Measurements from ENCODE around the gene TMEM212.
A peak's percentile ranks its signal among the peaks of the same experiment; 100 is the strongest.
"Not testable (repeated sequence)": the region's sequence is repeated elsewhere in the genome, so short reads cannot be mapped to it uniquely, and the experiment has no call there.

TMEM212 gene

DNA sequence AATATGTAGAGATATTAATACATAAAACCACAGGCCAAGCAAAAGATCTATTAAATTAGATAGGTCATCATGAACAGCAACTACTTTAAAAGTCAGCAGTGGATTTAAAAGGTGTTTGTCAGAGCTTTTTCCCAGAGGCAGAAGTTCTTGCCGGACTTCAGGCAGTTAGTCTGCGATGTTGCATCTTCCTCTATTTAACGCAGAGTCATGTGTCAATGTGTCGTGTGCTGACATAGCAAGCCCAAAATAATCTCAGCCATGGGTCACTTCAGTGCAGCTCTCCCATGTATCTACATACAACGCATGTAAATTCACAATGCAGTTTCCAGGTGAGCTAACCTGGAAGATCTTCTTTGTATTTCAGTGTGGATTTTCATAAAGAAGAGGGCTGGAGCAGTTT lies 8.0 kb upstream of the TMEM212 start:
- DNase-seq = no peak

DNA sequence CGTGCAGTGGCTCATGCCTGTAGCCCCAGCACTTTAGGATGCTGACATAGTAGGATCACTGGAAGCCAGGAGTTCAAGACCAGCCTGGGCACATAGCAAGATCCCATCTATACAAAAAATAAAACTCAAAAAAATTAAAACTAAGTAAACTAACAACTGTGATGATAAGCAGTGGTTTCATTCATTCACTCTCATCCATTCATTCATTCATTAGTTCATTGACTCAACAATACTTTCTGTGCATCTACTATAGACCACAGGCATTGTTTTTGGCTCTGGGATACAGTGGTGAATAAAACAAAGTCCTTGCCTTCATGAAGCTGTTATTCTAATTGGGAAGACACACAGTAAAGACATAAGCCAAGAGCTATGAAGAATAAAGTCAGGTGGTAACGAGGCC lies 7.5 kb upstream of the TMEM212 start:
- DNase-seq = no peak

DNA sequence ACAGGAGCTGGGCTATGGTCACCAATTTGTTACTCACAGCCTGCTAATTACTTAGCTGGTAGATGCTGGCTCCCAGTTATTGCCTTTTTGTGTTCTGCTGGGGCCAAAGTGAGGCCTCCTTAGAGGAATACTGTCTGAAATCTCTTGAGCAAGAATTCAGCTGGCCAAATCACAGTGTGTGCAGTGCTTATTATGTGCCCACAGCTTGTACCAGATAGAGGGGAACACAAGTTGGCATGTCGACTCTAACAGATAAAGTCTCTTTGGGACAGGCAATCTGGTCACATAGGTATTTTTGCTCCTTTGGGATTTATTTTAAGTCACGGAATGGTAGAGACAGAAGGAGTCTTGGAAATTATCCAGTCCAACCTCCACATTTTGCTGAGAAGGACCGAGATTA lies 6.3 kb upstream of the TMEM212 start:
- no peak for DNase-seq

DNA sequence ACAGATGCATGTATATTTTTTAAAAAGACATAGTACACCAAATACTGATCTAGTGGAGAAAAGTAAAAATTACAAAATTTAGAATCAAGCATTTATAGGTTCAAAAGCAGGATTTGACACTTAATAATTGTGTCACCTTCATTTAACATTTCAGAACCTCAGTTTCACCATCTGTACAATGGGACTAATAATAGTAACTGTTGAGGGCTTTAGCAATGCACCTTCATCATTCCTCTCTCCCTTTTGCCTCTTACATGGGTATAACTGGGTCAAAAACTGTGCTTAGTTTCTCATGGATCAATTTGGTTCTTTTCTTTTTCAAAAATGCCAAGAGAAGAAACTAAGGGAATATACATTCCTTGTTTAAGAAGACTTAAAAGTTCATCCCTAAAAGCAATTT lies 5.5 kb upstream of the TMEM212 start:
- DNase-seq = no peak

DNA sequence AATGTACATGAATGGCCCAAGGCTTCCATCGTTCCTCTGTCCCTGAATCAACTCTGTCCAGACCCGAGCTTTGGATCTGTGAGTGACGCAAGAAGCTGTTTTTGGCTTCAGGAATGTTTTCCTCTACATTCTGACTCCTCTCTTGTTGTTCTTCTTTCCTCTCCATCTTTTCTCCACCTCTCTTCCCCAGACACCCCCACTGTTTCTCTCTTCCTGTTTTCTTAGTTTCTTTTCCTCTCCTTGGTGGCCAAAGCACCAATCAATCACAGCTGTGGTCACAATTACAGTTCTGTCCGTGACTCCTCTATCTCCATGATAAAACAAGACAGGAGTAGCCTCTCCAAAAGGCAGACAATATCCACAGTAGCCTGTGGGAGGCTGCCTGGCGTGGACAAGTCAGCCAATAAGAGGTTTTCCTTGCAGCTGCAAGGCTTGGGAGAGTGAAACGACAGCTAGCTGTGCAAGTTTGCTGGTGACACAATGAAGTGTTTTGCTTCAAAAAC lies 4.9 kb upstream of the TMEM212 start:
- DNase-seq = no peak

DNA sequence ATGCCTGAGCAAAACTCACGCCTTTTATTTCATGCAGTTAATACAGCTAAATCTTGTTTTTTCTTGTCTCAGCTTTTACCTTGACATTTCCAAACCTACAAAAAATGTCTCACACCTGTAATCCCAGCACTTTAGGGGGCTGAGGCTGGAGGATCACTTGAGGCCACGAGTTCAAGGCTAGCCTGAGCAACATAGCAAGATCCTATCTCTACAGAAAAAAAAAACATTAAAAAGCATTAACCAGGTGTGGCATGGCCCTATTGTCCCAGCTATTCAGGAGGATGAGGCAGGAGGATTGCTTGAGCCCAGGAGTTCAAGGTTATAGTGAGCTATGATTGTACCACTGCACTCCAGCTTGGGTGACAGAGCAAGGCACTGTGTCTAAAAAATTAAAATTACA lies 3.9 kb upstream of the TMEM212 start:
- no peak for DNase-seq

DNA sequence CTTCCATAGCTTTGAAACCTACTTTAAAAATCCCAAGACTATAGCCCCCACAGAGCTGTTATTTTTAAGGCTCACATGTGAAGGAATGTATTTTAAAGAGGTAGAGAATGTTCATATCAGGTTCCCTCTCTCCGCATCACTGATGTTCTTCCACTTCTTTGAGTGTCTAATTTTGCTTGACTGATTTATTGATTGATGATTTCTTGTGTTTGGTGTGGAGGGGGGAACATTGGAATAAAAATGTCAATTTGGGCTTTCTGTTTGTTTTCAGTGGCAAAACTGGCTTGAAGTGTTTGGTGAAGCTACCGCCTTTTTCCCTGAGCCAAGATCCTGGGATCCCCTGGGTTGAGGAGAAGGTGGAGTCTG lies 2.7 kb upstream of the TMEM212 start:
- DNase-seq = no peak

DNA sequence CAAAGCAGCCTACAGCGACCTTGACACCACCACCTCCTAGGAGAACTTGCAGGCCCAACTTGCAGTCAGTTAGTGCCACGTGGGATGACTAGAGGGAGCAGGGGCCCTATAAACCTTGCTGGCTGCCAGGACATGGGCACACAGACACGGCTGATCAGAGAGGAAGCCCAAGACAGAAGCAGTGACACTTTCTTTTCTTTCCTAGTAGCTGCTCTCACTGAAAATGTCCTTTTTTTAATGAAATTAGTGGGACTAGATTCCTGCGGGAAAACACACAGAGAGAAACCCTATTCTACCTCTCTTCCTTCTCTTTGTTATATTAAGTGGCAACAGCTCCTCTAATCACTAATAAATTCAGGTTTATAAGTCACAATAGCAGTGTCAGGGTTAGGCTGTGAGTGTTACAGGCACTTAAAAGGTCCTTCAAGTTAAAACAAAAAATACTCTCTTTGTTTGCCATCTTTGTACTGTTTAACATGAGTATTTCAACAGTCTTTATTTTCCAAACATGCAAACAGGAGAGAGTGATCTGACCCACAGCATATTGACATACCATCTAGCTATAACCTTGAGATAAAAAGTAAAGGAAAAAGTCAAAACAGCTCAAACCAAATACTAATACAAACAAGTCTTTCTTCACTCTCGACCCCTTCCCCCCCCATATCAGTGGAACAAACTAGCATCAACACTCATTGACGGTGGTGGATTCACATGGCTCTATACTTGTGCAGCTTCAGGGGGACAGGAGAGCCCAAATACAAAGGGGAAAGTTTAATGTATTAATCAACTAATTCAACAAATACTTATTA lies 2.1 kb upstream of the TMEM212 start:
- DNase-seq = peak in 1 of 2 experiments; percentile 6

DNA sequence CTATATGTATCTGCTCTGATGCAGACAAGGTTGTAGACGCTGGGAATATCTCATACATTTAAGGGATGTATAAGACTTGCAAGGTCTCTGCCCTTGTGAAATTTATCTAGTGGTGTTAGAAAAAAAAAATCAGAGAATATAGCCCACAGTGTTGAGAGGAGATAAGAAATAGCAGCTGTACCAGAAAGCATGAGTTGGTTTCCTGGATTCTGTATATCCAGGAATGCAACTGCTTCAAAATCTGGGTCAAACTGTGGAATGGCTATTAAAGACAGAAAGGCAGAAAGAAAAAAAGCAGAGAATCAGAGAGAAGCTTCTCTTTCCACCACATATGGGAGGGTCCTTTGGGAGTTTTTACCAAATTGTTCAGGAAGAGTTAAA lies 1.5 kb upstream of the TMEM212 start:
- no peak for DNase-seq

DNA sequence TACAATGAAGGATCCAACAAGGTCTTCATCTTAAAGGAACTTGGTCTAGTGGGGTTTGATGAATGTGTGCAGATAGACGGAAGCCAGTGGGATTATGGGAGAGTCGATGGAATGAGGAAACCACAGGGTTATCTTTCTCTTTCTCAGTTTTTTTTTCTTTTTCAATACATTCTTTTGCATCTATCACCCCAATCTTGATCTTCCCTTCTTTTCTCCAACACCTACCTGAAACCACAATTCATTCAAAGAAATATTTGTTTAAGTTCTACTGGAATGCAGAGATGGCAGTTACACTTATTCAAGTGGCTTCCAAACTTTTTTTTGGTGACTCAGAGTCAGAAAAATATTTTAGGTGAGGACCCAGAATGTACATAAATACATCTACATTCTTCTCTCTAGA lies 1.7 kb downstream of the TMEM212 start:
- no peak for DNase-seq

DNA sequence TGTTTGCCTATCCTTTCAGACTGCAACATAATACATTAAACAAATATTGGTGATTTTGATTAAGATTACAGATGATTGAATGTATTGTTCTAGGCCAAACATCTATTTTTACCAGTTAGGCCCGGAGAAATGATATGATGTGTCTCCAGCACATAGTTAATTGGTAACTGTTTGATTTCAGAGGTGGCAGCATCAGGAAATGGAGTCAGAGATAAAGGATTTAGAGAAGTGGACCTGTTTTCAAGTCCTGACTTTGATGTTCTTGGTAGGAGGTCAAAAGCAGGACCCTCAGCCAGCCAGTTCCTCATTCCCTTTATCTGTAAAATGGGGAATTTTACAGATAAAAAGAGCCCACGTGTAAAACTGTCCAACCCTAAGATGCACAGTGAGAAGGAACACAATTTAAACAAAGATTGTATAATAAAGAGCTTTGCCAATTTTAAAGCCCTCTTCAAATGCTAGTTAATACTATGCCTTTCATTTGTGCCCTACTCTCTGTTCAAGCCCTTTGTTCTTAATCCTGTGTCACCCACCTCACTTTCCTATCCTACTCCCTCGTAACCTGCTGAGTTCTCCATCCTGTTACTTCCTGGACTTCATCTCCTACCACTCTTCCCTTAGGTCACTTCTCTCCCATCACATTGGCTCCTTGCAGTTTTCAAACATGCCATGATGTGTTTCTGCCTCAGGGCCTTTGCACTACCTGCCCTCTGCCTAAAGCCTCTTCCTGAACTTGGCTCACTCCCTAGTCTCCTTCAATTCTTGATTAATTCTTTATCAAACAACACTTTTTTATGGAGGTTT lies 2.5 kb downstream of the TMEM212 start:
- no peak for DNase-seq

DNA sequence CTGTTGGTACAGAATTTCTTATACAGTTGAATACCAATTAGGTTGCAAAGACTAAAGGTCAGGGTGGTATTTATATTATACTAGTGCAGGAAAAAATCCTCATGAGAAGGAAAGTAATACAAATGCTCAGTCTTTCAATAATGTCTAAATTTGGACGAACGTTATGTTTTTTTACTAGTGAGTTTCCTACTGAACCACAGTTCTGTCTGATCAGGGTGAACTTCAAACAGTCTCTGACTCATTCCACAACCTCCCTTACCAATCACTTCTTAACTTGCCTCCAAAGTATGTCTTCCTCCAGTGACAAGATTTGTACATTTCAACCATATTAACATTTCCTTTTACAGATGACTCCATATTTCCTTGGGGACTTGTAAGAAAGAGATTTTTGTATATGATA lies 3.4 kb downstream of the TMEM212 start:
- DNase-seq = peak; percentile 6 to 19

DNA sequence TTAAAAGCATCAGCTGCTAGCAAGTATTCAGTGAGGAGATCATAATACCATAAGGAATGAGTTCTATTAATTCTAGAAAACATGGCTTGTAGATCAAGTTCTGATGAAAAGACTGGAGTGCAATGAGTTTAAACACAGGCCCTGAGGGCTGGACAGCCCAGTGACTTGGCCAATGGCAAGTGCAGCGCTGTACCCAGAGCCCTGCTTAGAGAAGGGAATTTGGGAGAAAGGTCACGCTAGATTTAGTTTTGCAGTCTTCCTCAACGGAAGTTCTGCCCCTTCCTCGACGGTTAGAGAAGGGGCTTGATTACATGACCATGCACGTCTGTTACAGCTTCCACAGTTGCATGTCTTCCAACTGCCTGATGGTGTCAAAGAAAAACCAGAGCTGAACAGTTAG lies 4.0 kb downstream of the TMEM212 start:
- DNase-seq = no peak

DNA sequence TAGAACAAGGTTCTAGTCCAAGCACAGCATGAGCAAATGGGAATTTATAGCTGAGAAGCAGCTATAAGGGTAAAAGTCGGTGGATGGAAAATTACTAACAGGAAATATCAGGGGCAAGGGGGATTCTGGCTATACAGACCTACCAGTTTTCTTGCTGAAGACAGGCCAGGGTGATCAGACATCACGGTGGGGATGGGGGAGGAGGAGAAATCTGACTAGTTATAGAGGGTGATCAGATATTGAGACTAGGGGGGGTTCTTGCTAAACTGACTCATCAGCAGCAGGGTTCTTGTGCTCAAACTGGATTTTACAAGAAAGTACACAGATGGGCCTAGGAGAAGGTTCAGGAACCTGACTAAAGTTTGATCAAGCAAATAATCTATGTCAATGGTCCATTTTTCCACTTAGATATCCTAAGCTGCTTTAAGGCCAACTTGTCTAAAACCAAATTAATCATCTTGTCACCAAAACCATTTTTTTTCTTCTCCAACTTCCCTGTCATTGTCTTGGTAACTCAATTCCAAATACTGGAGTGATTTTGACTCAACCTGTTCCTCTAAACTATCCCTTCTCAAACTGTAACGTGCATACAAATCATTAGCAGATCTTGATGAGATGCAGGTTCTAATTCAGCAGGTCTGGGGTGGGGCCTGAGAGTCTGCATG lies 4.6 kb downstream of the TMEM212 start:
- DNase-seq = no peak

DNA sequence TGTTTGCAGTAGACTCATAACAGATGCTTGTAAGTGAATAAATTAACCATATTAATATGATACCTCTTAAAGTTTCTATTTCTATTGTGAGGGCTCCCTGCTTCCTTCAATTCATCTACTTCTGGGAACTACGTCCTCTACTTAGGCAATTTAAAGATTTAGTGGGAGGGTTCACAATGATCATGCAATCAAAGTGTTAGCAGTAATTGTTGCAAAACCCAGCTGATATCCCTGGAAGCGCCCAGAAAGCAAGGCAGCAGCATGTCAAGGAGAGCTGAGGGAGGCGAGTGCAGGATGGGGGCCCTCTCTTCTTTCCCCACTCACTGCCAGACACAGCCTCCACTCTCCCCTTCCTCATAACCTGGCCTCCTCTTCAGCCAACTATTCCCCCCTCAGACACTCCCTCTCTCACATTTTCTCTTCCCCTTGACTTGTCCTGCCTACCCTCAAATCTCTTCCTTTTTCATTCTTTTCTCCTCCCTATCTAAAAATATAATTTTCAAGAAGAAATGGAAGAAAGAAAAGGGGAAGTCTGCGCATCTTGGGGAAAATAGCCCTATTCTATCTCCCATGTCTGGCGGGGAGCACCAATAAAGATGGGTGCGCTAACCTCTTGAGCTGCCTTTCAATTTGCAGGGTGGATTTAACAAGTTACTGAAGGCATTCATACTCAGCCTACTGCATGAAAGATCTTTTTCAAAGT lies 6.6 kb downstream of the TMEM212 start:
- DNase-seq = peak in 1 of 2 experiments; percentile 6

DNA sequence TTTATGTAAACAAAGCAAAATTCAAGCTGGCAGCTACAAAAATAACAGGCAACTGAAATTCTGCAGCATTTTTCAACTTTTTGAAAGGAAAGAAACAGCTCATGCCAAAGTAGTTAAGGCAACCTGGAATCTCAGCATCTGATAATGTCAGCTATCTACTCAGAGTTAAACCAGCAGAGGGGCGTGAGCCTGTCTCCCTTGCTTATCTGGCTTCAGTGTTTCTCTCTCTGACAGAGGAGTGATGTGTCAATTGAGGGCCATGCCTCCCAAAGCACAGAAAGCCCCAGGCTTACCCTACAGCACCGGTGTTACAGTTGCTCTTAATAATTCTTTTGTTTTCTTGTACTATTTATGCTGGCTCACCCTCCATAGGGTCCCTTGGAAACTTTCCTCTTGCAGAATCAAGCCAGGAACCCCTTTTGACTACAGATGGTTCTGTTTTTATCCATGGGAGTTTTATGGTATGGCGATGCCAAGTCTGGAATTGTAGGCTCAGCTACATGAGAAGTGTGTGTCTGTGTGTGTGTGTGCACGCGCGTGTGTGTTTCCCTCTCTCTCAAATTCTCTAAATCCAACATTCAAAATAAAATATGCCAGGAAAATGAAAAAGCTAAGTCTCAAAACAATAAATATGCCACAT lies 7.3 kb downstream of the TMEM212 start:
- no peak for DNase-seq

DNA sequence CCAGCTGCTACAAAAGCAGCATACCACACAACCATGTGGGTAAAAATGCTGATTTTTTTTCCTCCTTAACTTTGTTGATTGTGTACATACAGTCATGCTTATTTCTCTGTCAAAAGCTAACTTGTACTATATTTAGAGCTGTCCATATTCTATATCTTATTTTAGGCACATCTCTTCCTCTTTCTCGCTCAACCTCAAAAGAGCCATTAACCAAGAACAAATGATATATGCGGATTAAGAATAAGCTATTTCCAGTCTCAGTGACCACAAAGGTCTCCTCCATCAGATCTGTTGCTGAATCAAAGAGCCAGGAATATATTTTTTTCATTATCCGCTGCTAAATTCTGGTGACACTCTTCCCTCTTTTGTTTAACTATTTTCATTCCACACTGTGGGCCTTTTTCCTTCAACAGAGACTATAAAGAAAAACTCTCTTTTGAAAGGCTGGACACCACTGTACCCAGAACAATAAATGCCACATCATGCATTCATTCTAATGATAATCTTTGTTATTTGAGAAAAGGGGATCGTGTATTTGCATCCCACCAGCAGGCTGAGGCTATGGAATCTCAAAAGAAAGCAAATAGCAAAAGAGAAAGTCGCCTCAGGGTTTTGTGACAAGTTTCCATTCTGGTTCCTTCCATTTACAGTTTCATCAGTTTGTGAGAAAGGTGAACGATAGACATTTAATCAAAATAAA lies 8.0 kb downstream of the TMEM212 start:
- DNase-seq = peak; percentile 66 to 72

DNA sequence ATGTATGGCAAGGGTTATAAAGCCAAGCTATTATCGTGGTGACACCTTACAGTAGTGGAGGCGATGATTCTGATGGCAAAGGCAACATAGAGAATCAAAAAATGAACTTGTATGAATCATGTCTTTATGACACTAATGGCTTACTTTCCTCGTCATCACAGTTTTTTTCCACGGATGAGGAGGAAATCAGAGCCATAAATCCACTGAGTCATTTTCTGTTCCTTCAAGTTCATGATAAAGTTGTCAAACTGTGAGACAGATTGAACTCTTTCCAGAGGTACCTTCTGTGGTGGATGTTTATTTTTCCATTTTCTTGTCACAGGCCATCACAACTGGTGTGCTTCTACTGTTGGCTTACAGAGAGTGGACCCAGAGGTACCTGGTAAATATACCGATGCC lies 8.5 kb downstream of the TMEM212 start:
- no peak for DNase-seq

DNA sequence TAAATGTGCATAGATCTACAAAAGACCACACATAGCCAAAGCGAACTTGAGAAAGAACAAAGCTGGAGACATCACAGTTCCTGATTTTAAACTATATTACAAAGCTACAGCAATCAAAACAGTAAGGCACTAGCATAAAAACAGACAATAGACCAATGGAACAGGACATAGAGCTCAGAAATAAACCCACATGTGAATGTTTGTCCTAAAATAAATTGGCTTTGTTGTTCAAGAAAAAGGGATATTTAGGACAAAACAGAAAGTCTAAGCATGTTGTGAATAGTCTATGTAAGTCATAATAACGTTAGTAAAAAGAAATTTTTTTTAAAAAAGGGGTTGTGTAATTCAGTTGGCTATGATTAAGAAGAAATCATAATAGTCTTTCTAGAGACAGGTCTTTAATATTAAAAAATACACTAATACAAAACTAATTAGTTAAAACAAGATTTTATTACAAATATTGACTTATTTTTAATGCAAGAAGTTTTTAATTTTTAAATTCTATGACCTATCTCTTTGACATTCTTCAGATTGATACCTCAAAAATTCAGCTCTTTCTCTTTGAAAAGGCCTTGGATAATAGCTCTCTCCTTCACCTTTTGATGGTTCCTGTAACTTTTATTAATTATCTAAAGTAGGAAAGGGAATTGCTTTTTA lies 11.6 kb downstream of the TMEM212 start:
- no peak for DNase-seq

DNA sequence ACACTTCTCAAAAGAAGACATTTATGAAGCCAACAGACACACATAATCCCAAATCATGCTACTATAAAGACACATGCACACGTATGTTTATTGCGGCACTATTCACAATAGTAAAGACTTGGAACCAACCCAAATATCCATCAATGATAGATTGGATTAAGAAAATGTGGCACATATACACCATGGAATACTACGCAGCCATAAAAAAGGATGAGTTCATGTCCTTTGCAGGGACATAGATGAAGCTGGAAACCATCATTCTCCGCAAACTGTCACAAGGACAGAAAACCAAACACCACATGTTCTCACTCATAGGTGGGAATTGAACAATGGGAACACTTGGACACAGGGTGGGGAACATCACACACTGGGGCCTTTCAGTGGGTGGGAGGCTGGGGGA lies 15.6 kb downstream of the TMEM212 start:
- DNase-seq = not testable (repeated sequence)

DNA sequence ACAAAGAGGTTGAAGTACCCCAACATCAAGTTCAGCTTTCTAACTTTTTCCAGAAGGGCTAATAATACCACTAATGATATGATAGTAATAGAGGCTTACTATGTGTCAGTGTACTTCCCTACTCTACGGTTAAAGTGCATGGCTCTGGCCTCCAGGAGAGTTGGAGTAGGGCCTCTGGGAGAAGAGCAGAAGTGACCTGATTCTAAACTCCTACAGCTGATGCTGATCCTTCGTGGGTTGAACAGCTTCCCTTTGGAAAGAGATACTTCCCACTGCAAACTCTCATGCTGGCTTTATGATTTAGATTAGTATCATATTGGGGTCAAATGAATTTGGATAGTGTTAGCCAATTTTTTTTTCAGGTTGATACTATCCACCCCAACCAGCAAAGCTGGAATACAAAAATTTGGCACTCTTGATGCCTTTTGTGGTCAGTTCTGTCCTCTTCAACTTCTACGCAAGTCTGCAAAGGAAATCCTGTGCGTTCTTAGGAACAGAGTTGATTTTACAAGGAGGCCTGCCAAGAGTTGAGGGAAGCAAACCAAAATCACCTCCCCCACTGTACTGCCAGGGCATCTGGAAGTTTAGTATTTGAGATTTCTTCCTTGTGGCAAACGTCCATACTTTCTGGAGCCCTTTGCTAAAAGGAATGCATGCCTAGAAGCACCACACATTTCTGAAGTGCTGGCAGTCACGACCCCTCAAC lies 17.8 kb downstream of the TMEM212 start:
- DNase-seq = peak; percentile 65 to 78

Measured in Kasumi-1 (cell line).